AG04449 (cell line): ENCODE results near the gene FBXL16.
A peak's percentile ranks its signal among the peaks of the same experiment; 100 is the strongest.

ENCODE experiments used
- CTCF ChIA-PET: fragments of 350-600 bp; formaldehyde crosslinking; extraction: SDS; loops from one replicate; lab custom pipeline; 2021; ENCODE audit warnings: antibody characterized with exemption; lab: Yijun Ruan, JAX
- POLR2A ChIA-PET: fragments of 400-600, 350-600 bp; formaldehyde crosslinking; extraction: SDS; loops from one replicate; lab custom pipeline; 2020; ENCODE audit warnings: antibody characterized with exemption, inconsistent platforms; lab: Yijun Ruan, JAX
- DNase-seq: peaks from one replicate; pipeline ENCODE4 v3.0.0-alpha.2; 2010; ENCODE audit warnings: low read depth, low spot score
- H3K4me3 ChIP-seq: 2 replicates; pipeline ENCODE4 v1.5.1; 2011; ENCODE audit warnings: low read depth, mild to moderate bottlenecking, control low read depth, low read length
- CTCF ChIP-seq: IDR thresholded peaks from one replicate; pipeline ENCODE4 v1.5.1; 2011; ENCODE audit warnings: mild to moderate bottlenecking, moderate library complexity, low read length, control low read depth, inconsistent platforms; ENCODE audit not compliant: insufficient read depth; ENCODE audit errors: missing control alignments

Gene FBXL16

GRCh38 chr16:727291-727977, 21.8 kb upstream of the FBXL16 start:
- no peak for DNase-seq

GRCh38 chr16:726438-727290, 21.1 kb upstream of the FBXL16 start, which contains the start of the genes CCDC78 and HAGHL:
TSS of gene CCDC78 (minus strand) at chr16:726443. CDS start at chr16:726367, 76 bp downstream.
TSS of gene HAGHL (plus strand) at chr16:727106. CDS start at chr16:727510, 404 bp downstream.
- POLR2A ChIA-PET = no interaction called here
- H3K4me3 ChIP-seq = peak within 1 kb of the TSS; percentile 71
- CTCF ChIA-PET = interaction anchor here (1.1 to 7.4 kb wide), 3 partner anchors 10 to 14 kb away, joined by 3 to 75 read pairs (median 16); partner anchors contain the start of genes CIAO3 and METRN
- no peak for DNase-seq
- no peak for TF ChIP-seq CTCF

More at GRCh38 chr16:727291-727977, 21.8 kb upstream of the FBXL16 start:
- ChIA-PET POLR2A (interaction anchor here (1.3 kb wide), 1 partner anchor 11 kb away, joined by 6 read pairs; no protein-coding TSS in a partner anchor), CTCF (interaction anchor here (0.7 to 7.4 kb wide), 5 partner anchors 8 to 57 kb away, joined by 3 to 75 read pairs (median 4); partner anchors contain the start of genes CIAO3 and METRN)
- TF ChIP-seq CTCF = no peak
- H3K4me3 ChIP-seq = peak overlapping the region; percentile 71

GRCh38 chr16:726188-726437, 20.5 kb upstream of the FBXL16 start:
- no peak for DNase-seq
- no peak for TF ChIP-seq CTCF
- POLR2A ChIA-PET = no interaction called here
- no peak overlapping the region; the same call in 1 of the 2 replicates for H3K4me3 ChIP-seq
- CTCF ChIA-PET = interaction anchor here (1.1 to 7.4 kb wide), 3 partner anchors 11 to 14 kb away, joined by 3 to 75 read pairs (median 16); partner anchors contain the start of genes CIAO3 and METRN

- CTCF ChIA-PET = interaction anchor here (1.1 to 7.4 kb wide), 4 partner anchors 11 to 16 kb away, joined by 3 to 75 read pairs (median 12); partner anchors contain the start of genes CIAO3 and METRN
- H3K4me3 ChIP-seq = no peak overlapping the region
- TF ChIP-seq CTCF = no peak
- no peak for DNase-seq
- POLR2A ChIA-PET = interaction anchor here (0.7 kb wide), 1 partner anchor 10 kb away, joined by 4 read pairs; no protein-coding TSS in a partner anchor
Observed at GRCh38 chr16:725463-726187, 20.0 kb upstream of the FBXL16 start.

GRCh38 chr16:725041-725376, 19.4 kb upstream of the FBXL16 start:
- no peak overlapping the region for H3K4me3 ChIP-seq
- DNase-seq = no peak
- ChIA-PET POLR2A (interaction anchor here (0.7 kb wide), 1 partner anchor 9 kb away, joined by 4 read pairs; no protein-coding TSS in a partner anchor), CTCF (interaction anchor here (1.7 to 7.4 kb wide), 3 partner anchors 11 to 16 kb away, joined by 7 to 75 read pairs (median 16); partner anchors contain the start of genes CIAO3 and METRN)
- no peak for TF ChIP-seq CTCF
